ENCODE data around the gene WBP1L.
A peak's percentile ranks its signal among the peaks of the same experiment; 100 is the strongest.

WBP1L gene

DNA sequence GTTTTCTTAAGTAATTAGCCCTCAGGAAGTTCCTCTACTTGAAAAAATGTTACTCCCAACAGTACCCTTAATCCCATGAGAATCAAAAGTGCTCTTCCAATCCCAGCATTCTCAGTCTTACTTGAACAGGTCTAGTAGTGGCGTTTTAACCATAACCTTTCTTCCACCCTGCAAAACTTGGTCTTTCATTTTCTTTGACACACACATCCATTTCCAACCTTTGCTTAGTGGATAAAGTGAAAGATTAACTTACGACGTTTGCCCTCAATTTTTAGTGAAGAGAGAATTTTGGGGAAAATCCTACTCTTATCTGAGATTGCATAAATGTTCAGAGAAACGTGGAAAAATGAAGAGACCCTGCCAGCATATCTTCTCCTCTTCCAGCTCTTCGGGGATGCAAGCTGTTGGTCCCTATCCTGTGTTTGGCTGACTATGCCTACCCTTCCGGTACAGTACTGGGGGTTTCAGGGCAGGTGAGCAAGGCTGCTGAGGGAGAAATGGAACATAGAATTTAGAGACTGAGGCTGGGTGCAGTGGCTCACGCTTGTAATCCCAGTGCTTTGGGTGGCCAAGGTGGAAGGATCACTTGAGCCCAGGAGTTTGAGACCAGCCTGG lies 18.8 kb downstream of the WBP1L start:
- peaks cover 9 to 18% (median 15%) of the 10 kb centered on the region in 4 experiments for H3K4me1 ChIP-seq (ENCODE audit: control extremely low read depth in 1 of 4, control insufficient read depth in 4 of 4, insufficient read depth in 4 of 4, low read length in 3 of 4)
- CTCF ChIA-PET: interaction anchor here (1.0 to 4.1 kb wide), 5 partner anchors 9 to 50 kb away, joined by 3 to 29 read pairs (median 3); no protein-coding TSS in a partner anchor
- no peak for DNase-seq
- POLR2A ChIA-PET: interaction anchor here (0.7 kb wide), 1 partner anchor 1757 kb away, joined by 4 read pairs; no protein-coding TSS in a partner anchor
- no peaks in the 10 kb centered on the region for H3K27me3 ChIP-seq (replicated peaks in 2 of 5; ENCODE audit: control insufficient read depth in 4 of 5, insufficient read depth in 5 of 5, low read length in 4 of 5)
- H3K9me3 ChIP-seq (ENCODE audit: control extremely low read depth in 1 of 5, control insufficient read depth in 4 of 5, insufficient read depth in 2 of 5, low read depth in 1 of 5, low read length in 4 of 5): peaks cover 0 to 2% (median 0%) of the 10 kb centered on the region in 5 experiments
- peaks cover 0 to 14% (median 8%) of the 10 kb centered on the region in 4 experiments for H3K36me3 ChIP-seq (ENCODE audit: control insufficient read depth in 4 of 4, insufficient read depth in 4 of 4, low read length in 3 of 4)
- H3K4me3 ChIP-seq (ENCODE audit: control insufficient read depth in 1 of 7, extremely low read depth in 1 of 7, insufficient read depth in 4 of 7, low read depth in 2 of 7, low read length in 6 of 7): no peak overlapping the region
- H3K27ac ChIP-seq (ENCODE audit: insufficient read depth in 1 of 2, low read depth in 1 of 2, low read length in 2 of 2, poor library complexity in 1 of 2, severe bottlenecking in 2 of 2): peak overlapping the region in 1 of 2 experiments; percentile 43
- 96% methylated on average over 4 of the region's 7 CpGs for WGBS (ENCODE audit: insufficient coverage)

DNA sequence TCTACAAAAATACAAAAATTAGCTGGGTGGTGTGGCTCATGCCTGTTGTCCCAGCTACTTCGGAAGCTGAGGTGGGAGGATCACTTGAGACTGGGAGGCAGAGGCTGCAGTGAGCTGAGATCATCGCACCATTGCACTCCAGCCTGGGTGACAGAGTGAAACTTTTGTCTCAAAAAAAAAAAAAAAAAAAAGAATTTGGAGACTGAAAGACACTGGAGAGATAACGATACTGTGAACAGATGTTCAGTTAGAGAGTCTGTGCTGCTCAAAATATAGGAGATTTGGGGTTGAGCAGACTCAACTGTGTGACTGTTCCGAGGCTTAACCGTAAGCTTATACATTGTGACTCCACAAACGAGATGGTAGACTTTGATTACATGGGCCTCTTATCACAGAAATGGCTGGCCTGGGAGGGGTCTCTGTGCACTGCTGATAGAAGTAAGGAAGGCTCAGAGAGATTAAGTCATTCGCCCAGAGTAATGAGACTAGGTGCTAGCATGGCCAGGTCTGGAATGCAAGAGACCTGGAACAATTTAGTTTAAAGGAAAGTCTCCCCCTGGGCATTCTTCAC lies 19.4 kb downstream of the WBP1L start:
- Histone ChIP-seq H3K4me1 (ENCODE audit: control extremely low read depth in 1 of 4, control insufficient read depth in 4 of 4, insufficient read depth in 4 of 4, low read length in 3 of 4) (peaks cover 9 to 18% (median 14%) of the 10 kb centered on the region in 4 experiments), H3K27me3 (replicated peaks in 2 of 5; ENCODE audit: control insufficient read depth in 4 of 5, insufficient read depth in 5 of 5, low read length in 4 of 5) (no peaks in the 10 kb centered on the region), H3K4me3 (ENCODE audit: control insufficient read depth in 1 of 7, extremely low read depth in 1 of 7, insufficient read depth in 4 of 7, low read depth in 2 of 7, low read length in 6 of 7) (no peak overlapping the region), H3K36me3 (ENCODE audit: control insufficient read depth in 4 of 4, insufficient read depth in 4 of 4, low read length in 3 of 4) (peaks cover 0 to 14% (median 8%) of the 10 kb centered on the region in 4 experiments), H3K9me3 (ENCODE audit: control extremely low read depth in 1 of 5, control insufficient read depth in 4 of 5, insufficient read depth in 2 of 5, low read depth in 1 of 5, low read length in 4 of 5) (peaks cover 0 to 2% (median 0%) of the 10 kb centered on the region in 5 experiments), H3K27ac (ENCODE audit: insufficient read depth in 1 of 2, low read depth in 1 of 2, low read length in 2 of 2, poor library complexity in 1 of 2, severe bottlenecking in 2 of 2) (peak overlapping the region in 1 of 2 experiments; percentile 43)
- CTCF ChIA-PET: interaction anchor here (1.0 to 4.1 kb wide), 3 partner anchors 8 to 49 kb away, joined by 3 to 29 read pairs (median 3); no protein-coding TSS in a partner anchor
- WGBS (ENCODE audit: insufficient coverage): 91% methylated on average over 7 of the region's 7 CpGs
- DNase-seq: peak in 2 of 3 donors; percentile 44 to 63
- POLR2A ChIA-PET: interaction anchor here (0.6 to 1.2 kb wide), 3 partner anchors 9 to 1756 kb away, joined by 3 to 4 read pairs (median 3); no protein-coding TSS in a partner anchor

DNA sequence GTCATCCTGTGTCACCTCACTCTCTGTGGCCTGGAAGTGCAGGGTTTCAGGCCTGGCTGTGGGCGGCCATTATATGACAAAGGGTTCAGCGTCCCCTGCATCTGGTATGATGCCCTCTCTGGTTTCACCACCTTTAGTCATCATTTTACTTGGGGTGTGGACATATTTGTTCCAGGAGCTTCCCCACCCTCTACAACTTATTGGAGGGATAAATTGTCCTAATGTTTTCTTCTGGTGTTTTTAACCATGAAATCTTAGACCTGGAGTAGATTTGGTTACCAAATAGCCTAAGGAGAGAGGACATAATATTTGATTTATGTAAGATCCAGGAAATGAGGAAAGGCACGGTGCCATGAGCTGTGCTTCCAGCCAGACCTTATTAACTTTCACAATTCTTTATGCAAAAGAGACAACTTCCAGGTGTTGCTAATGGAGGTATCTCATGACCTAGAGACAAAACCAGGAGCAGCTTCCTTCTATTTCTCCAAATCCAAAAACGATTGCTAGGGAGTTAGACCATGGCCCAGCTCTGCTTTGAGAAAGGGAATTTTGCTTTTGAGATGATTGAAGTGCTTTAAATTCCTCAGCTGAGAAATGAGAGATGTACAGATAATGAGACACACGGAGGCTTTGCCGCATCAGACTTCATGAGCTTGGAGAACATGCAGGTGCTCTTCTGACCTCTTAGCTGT lies 20.9 kb downstream of the WBP1L start:
- Histone ChIP-seq H3K4me3 (ENCODE audit: control insufficient read depth in 1 of 7, extremely low read depth in 1 of 7, insufficient read depth in 4 of 7, low read depth in 2 of 7, low read length in 6 of 7) (no peak overlapping the region), H3K4me1 (ENCODE audit: control extremely low read depth in 1 of 4, control insufficient read depth in 4 of 4, insufficient read depth in 4 of 4, low read length in 3 of 4) (peaks cover 9 to 18% (median 13%) of the 10 kb centered on the region in 4 experiments), H3K27ac (ENCODE audit: insufficient read depth in 1 of 2, low read depth in 1 of 2, low read length in 2 of 2, poor library complexity in 1 of 2, severe bottlenecking in 2 of 2) (no peak overlapping the region), H3K36me3 (ENCODE audit: control insufficient read depth in 4 of 4, insufficient read depth in 4 of 4, low read length in 3 of 4) (peaks cover 0 to 14% (median 5%) of the 10 kb centered on the region in 4 experiments), H3K9me3 (ENCODE audit: control extremely low read depth in 1 of 5, control insufficient read depth in 4 of 5, insufficient read depth in 2 of 5, low read depth in 1 of 5, low read length in 4 of 5) (peaks cover 0 to under 1% (median 0%) of the 10 kb centered on the region in 5 experiments), H3K27me3 (replicated peaks in 2 of 5; ENCODE audit: control insufficient read depth in 4 of 5, insufficient read depth in 5 of 5, low read length in 4 of 5) (no peaks in the 10 kb centered on the region)
- WGBS (ENCODE audit: insufficient coverage): 97% methylated on average over 4 of the region's 6 CpGs
- CTCF ChIA-PET: interaction anchor here (0.8 to 4.1 kb wide), 5 partner anchors 9 to 47 kb away, joined by 3 to 29 read pairs (median 4); no protein-coding TSS in a partner anchor
- DNase-seq: no peak
- POLR2A ChIA-PET: no interaction called here

DNA sequence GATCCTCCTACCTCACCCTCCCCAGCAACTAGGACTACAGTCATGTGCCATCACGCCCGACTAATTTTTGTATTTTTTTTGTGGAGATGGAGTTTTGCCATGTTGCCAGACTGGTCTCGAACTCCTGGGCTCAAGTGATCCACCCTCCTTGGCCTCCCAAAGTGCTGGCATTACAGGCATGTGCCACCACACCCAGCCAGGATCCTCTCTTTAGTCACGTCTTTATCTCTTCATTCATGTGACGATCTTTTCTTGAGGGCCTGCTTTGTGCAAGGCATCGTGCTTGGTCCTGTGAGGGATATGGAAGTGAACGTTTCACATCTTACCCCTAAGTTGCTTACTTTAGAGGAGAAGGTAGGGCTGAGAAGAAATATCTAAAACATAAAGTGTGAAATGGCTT lies 21.6 kb downstream of the WBP1L start:
- no peak for DNase-seq
- 100% methylated on average over 1 of the region's 7 CpGs for WGBS (ENCODE audit: insufficient coverage)
- H3K9me3 ChIP-seq (ENCODE audit: control extremely low read depth in 1 of 5, control insufficient read depth in 4 of 5, insufficient read depth in 2 of 5, low read depth in 1 of 5, low read length in 4 of 5): no peaks in the 10 kb centered on the region
- CTCF ChIA-PET: interaction anchor here (1.0 to 4.1 kb wide), 2 partner anchors 13 to 46 kb away, joined by 3 to 29 read pairs; no protein-coding TSS in a partner anchor
- H3K4me1 ChIP-seq (ENCODE audit: control extremely low read depth in 1 of 4, control insufficient read depth in 4 of 4, insufficient read depth in 4 of 4, low read length in 3 of 4): peaks cover 9 to 18% (median 13%) of the 10 kb centered on the region in 4 experiments
- peaks cover 0 to 14% (median 5%) of the 10 kb centered on the region in 4 experiments for H3K36me3 ChIP-seq (ENCODE audit: control insufficient read depth in 4 of 4, insufficient read depth in 4 of 4, low read length in 3 of 4)
- no peaks in the 10 kb centered on the region for H3K27me3 ChIP-seq (replicated peaks in 2 of 5; ENCODE audit: control insufficient read depth in 4 of 5, insufficient read depth in 5 of 5, low read length in 4 of 5)
- POLR2A ChIA-PET: no interaction called here
- H3K27ac ChIP-seq (ENCODE audit: insufficient read depth in 1 of 2, low read depth in 1 of 2, low read length in 2 of 2, poor library complexity in 1 of 2, severe bottlenecking in 2 of 2): no peak overlapping the region
- H3K4me3 ChIP-seq (ENCODE audit: control insufficient read depth in 1 of 7, extremely low read depth in 1 of 7, insufficient read depth in 4 of 7, low read depth in 2 of 7, low read length in 6 of 7): no peak overlapping the region

DNA sequence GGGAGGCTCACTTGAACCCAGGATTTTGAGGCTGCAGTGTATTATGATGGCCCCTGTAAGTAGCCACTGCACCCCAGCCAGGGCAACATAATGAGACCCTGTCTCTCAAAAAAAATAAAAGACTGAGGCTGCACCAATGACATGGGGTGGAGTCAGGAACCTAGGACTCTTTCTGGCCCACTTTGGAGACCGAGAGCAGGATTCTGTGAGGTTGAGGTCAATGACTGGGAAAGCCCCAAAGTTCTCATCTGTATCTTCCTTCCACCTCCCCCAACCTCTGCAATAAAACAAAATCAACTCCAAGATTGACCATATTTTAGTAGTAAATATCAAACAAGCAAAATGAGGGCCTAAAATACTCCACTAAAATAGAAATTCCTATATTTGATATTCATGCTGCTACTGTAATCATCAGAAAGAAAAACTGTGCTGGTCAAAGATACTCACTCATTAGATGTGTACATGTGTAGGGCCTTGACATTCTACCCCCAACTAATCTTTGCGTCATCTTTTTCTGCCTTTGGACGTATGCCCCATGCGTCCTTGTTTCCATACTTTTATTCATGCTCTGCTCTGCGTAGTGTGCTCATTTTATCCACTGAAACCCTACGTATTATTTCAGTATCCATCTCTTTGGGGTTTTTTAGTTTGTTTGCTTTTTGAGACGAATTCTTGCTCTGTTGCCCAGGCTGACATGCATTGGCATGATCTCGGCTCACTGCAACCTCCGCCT lies 23.8 kb downstream of the WBP1L start:
- no peak for DNase-seq
- H3K36me3 ChIP-seq (ENCODE audit: control insufficient read depth in 4 of 4, insufficient read depth in 4 of 4, low read length in 3 of 4): peaks cover 0 to 12% (median 5%) of the 10 kb centered on the region in 4 experiments
- CTCF ChIA-PET: interaction anchor here (1.2 to 2.8 kb wide), 2 partner anchors 14 to 23 kb away, joined by 3 to 10 read pairs; no protein-coding TSS in a partner anchor
- no peak overlapping the region for H3K27ac ChIP-seq (ENCODE audit: insufficient read depth in 1 of 2, low read depth in 1 of 2, low read length in 2 of 2, poor library complexity in 1 of 2, severe bottlenecking in 2 of 2)
- WGBS (ENCODE audit: insufficient coverage): 97% methylated on average over 3 of the region's 9 CpGs
- no peaks in the 10 kb centered on the region for H3K27me3 ChIP-seq (replicated peaks in 2 of 5; ENCODE audit: control insufficient read depth in 4 of 5, insufficient read depth in 5 of 5, low read length in 4 of 5)
- H3K9me3 ChIP-seq (ENCODE audit: control extremely low read depth in 1 of 5, control insufficient read depth in 4 of 5, insufficient read depth in 2 of 5, low read depth in 1 of 5, low read length in 4 of 5): no peaks in the 10 kb centered on the region
- POLR2A ChIA-PET: no interaction called here
- H3K4me3 ChIP-seq (ENCODE audit: control insufficient read depth in 1 of 7, extremely low read depth in 1 of 7, insufficient read depth in 4 of 7, low read depth in 2 of 7, low read length in 6 of 7): no peak overlapping the region
- peaks cover 8 to 19% (median 13%) of the 10 kb centered on the region in 4 experiments for H3K4me1 ChIP-seq (ENCODE audit: control extremely low read depth in 1 of 4, control insufficient read depth in 4 of 4, insufficient read depth in 4 of 4, low read length in 3 of 4)

DNA sequence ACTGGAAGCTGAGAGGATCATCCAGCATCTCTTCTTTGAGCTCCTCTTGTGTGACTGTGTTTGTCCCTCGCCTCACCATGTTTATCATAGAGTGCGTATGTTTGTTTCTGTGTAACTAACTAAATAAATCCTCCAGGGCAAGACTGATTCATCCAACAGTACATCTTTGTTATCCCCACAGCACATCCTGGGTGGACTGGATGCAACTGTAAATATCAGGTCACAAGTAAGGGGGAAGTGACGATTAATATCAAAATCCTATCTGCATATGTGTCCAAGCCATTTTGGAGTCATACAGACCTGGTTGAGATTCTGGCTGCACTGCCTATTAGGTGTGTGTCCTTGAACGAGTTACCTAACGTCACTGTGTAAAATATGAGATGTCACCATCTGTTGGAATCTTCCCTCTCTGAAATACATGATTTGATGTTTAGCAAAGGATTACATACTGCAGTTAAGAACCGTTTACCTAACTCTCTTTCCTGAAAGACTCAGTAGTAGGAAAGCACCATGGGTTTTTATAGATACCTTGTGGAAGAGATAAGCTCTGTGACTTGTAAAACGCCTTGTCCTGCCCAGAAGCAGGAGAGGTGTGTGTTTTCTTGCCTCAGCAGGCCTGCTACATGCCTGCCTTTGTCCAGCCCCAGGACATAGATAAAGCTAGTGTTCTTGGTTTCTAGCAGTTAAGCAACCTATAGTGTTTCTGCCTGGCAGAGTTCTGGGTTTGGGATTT lies 25.8 kb downstream of the WBP1L start:
- no peak overlapping the region for H3K27ac ChIP-seq (ENCODE audit: insufficient read depth in 1 of 2, low read depth in 1 of 2, low read length in 2 of 2, poor library complexity in 1 of 2, severe bottlenecking in 2 of 2)
- no peak overlapping the region for H3K4me3 ChIP-seq (ENCODE audit: control insufficient read depth in 1 of 7, extremely low read depth in 1 of 7, insufficient read depth in 4 of 7, low read depth in 2 of 7, low read length in 6 of 7)
- H3K4me1 ChIP-seq (ENCODE audit: control extremely low read depth in 1 of 4, control insufficient read depth in 4 of 4, insufficient read depth in 4 of 4, low read length in 3 of 4): peaks cover 11 to 29% (median 25%) of the 10 kb centered on the region in 4 experiments
- H3K9me3 ChIP-seq (ENCODE audit: control extremely low read depth in 1 of 5, control insufficient read depth in 4 of 5, insufficient read depth in 2 of 5, low read depth in 1 of 5, low read length in 4 of 5): no peaks in the 10 kb centered on the region
- DNase-seq: no peak
- WGBS (ENCODE audit: insufficient coverage): 90% methylated on average over 3 of the region's 7 CpGs
- CTCF ChIA-PET: interaction anchor here (1.0 to 2.8 kb wide), 3 partner anchors 16 to 43 kb away, joined by 3 to 10 read pairs (median 3); no protein-coding TSS in a partner anchor
- peaks cover 0 to 6% (median 0%) of the 10 kb centered on the region in 4 experiments for H3K36me3 ChIP-seq (ENCODE audit: control insufficient read depth in 4 of 4, insufficient read depth in 4 of 4, low read length in 3 of 4)
- no peaks in the 10 kb centered on the region for H3K27me3 ChIP-seq (replicated peaks in 2 of 5; ENCODE audit: control insufficient read depth in 4 of 5, insufficient read depth in 5 of 5, low read length in 4 of 5)
- POLR2A ChIA-PET: interaction anchor here (1.2 kb wide), 1 partner anchor 16 kb away, joined by 3 read pairs; no protein-coding TSS in a partner anchor

Data from common myeloid progenitor, CD34-positive (primary cell).